ENCODE results near the gene LCP2.
"Not testable (repeated sequence)": the region's sequence is repeated elsewhere in the genome, so short reads cannot be mapped to it uniquely, and the experiment has no call there.

LCP2 gene

GRCh38 chr5:170252720-170253350 lies 44.7 kb downstream of the LCP2 start:
- no peak for ATAC-seq
- TF ChIP-seq BACH2 (CRISPR knock-in tag; IDR thresholded peaks at IDR 0.05; ENCODE audit: borderline replicate concordance) (no peak), ZFP30 (CRISPR knock-in tag; IDR thresholded peaks at IDR 0.05) (no peak), TCF4 (CRISPR knock-in tag; IDR thresholded peaks at IDR 0.05; ENCODE audit: borderline replicate concordance) (peak; percentile 77), ZNF70 (CRISPR knock-in tag; IDR thresholded peaks at IDR 0.05) (no peak), GLIS3 (CRISPR knock-in tag; IDR thresholded peaks at IDR 0.05) (no peak)

GRCh38 chr5:170252109-170252508 lies 45.5 kb downstream of the LCP2 start:
- TF ChIP-seq CSRNP3 (CRISPR knock-in tag; IDR thresholded peaks at IDR 0.05) (no peak), ISL1 (CRISPR knock-in tag; IDR thresholded peaks at IDR 0.05) (no peak)
- no peak for ATAC-seq

GRCh38 chr5:170251462-170251861 lies 46.1 kb downstream of the LCP2 start:
- no peak for ATAC-seq
- TF ChIP-seq CSDC2 (CRISPR knock-in tag; IDR thresholded peaks at IDR 0.05) (no peak), SNAI2 (CRISPR knock-in tag; IDR thresholded peaks at IDR 0.05) (no peak), TSHZ2 (CRISPR knock-in tag; IDR thresholded peaks at IDR 0.05) (no peak), PPARA (CRISPR knock-in tag; IDR thresholded peaks at IDR 0.05; ENCODE audit: borderline replicate concordance) (no peak), CSRNP3 (CRISPR knock-in tag; IDR thresholded peaks at IDR 0.05) (no peak), OSR1 (CRISPR knock-in tag; IDR thresholded peaks at IDR 0.05) (no peak), GLIS3 (CRISPR knock-in tag; IDR thresholded peaks at IDR 0.05) (no peak), RARB (CRISPR knock-in tag; IDR thresholded peaks at IDR 0.05) (no peak), ZFP3 (CRISPR knock-in tag; IDR thresholded peaks at IDR 0.05) (no peak), TCF4 (CRISPR knock-in tag; IDR thresholded peaks at IDR 0.05; ENCODE audit: borderline replicate concordance) (no peak), ZFP30 (CRISPR knock-in tag; IDR thresholded peaks at IDR 0.05) (no peak), ARNTL (CRISPR knock-in tag; IDR thresholded peaks at IDR 0.05; ENCODE audit: borderline replicate concordance, low read depth) (no peak)

- ATAC-seq = no peak
- TF ChIP-seq TCF4 (CRISPR knock-in tag; IDR thresholded peaks at IDR 0.05; ENCODE audit: borderline replicate concordance) = peak; percentile 36; the same call in 1 of the 2 replicates
- TF ChIP-seq ESRRG (CRISPR knock-in tag; IDR thresholded peaks at IDR 0.05) = no peak
- no peak for TF ChIP-seq RARB (CRISPR knock-in tag; IDR thresholded peaks at IDR 0.05)
- TF ChIP-seq ISL1 (CRISPR knock-in tag; IDR thresholded peaks at IDR 0.05) = peak; percentile 49; the same call in 1 of the 2 replicates
- TF ChIP-seq TSHZ2 (CRISPR knock-in tag; IDR thresholded peaks at IDR 0.05) = 0 out of 2 replicates have a peak, but pooled peaks have one; percentile 37
Observed at GRCh38 chr5:170250810-170251317, 46.7 kb downstream of the LCP2 start.

- no peak for TF ChIP-seq TCF4 (CRISPR knock-in tag; IDR thresholded peaks at IDR 0.05; ENCODE audit: borderline replicate concordance)
- TF ChIP-seq CSRNP3 (CRISPR knock-in tag; IDR thresholded peaks at IDR 0.05) = no peak
- TF ChIP-seq ZFP30 (CRISPR knock-in tag; IDR thresholded peaks at IDR 0.05) = no peak
- TF ChIP-seq TOX (CRISPR knock-in tag; IDR thresholded peaks at IDR 0.05; ENCODE audit: borderline replicate concordance) = no peak
- TF ChIP-seq CREB5 (CRISPR knock-in tag; IDR thresholded peaks at IDR 0.05; ENCODE audit: low read depth) = no peak
- TF ChIP-seq OSR1 (CRISPR knock-in tag; IDR thresholded peaks at IDR 0.05) = no peak
- ATAC-seq = no peak
Observed at GRCh38 chr5:170249355-170249754, 48.2 kb downstream of the LCP2 start.

- ATAC-seq = not testable (repeated sequence)
Observed at GRCh38 chr5:170248931-170249227, 48.7 kb downstream of the LCP2 start.

Data from SK-N-SH treated with all-trans-retinoic acid at 6 μM for 48 hours (cell line).